ENCODE data around the gene ZNF277.

GRCh38 chr7:112296432-112296831 is 89.9 kb downstream of the ZNF277 start:
- TF ChIP-seq CTCF (IDR thresholded peaks at IDR 0.05), result no peak
- TF ChIP-seq POLR2A (IDR thresholded peaks at IDR 0.05), result no peak

Data from vagina (tissue), 2 donors.